Fibroblast of lung (primary cell): ENCODE data around the gene ST6GALNAC3. TPM values are rescaled to one million over a fixed set of nuclear protein-coding genes. Genes with fewer than 3 reads are reported as not detected.

Experiments
- DNase-seq, 2 donors: peaks; one replicate each; pipeline versions ENCODE4 v3.0.0 to v3.0.0-alpha.2; 2010; ENCODE audit warnings: low read depth in 2 of 2
- H2AFZ ChIP-seq: 2 replicates; pipeline ENCODE4 v1.5.1; 2012; ENCODE audit warnings: low read length, control low read depth, inconsistent platforms
- H3K27ac ChIP-seq: 2 replicates; pipeline ENCODE4 v1.5.1; 2011; ENCODE audit warnings: low read length, control low read depth; ENCODE audit not compliant: insufficient read depth
- H3K27me3 ChIP-seq: 2 replicates; pipeline ENCODE4 v1.5.1; 2011; ENCODE audit warnings: mild to moderate bottlenecking, low read length; ENCODE audit not compliant: control insufficient read depth, insufficient read depth
- H3K36me3 ChIP-seq: 2 replicates; pipeline ENCODE4 v1.5.1; 2011; ENCODE audit warnings: low read length; ENCODE audit not compliant: control insufficient read depth, insufficient read depth
- H3K4me1 ChIP-seq: 2 replicates; pipeline ENCODE4 v1.5.1; 2011; ENCODE audit warnings: low read length; ENCODE audit not compliant: control insufficient read depth, insufficient read depth; ENCODE audit errors: extremely low read depth
- H3K4me2 ChIP-seq: 2 replicates; pipeline ENCODE4 v1.5.1; 2011; ENCODE audit warnings: low read length, control low read depth; ENCODE audit not compliant: insufficient read depth; ENCODE audit errors: extremely low read depth
- H3K4me3 ChIP-seq, 4 experiments: fragments of 200-600 bp in 1 of 4; sonication (generic) in 1 of 4; replicated peaks in 1 of 4; 2 replicates each; pipeline ENCODE4 v1.5.1; 2011 to 2016; ENCODE audit warnings: low read length in 4 of 4, low read depth in 3 of 4, mild to moderate bottlenecking in 3 of 4, control low read depth in 2 of 4, inconsistent platforms in 1 of 4, mixed read lengths in 1 of 4; ENCODE audit not compliant: insufficient read depth in 1 of 4; ENCODE audit errors: control extremely low read depth in 1 of 4
- H3K79me2 ChIP-seq: 2 replicates; pipeline ENCODE4 v1.5.1; 2012; ENCODE audit warnings: mild to moderate bottlenecking, low read length, inconsistent platforms; ENCODE audit not compliant: control insufficient read depth, insufficient read depth
- H3K9ac ChIP-seq: 2 replicates; pipeline ENCODE4 v1.5.1; 2011; ENCODE audit warnings: mild to moderate bottlenecking, low read length, control low read depth; ENCODE audit not compliant: insufficient read depth
- H3K9me3 ChIP-seq: 2 replicates; pipeline ENCODE4 v1.5.1; 2012; ENCODE audit warnings: low read depth, low read length; ENCODE audit not compliant: control insufficient read depth, insufficient read depth
- H4K20me1 ChIP-seq: 2 replicates; pipeline ENCODE4 v1.5.1; 2011; ENCODE audit warnings: low read length; ENCODE audit not compliant: control insufficient read depth, insufficient read depth; ENCODE audit errors: extremely low read depth
- CTCF ChIP-seq, 2 donors: IDR thresholded peaks in 1 of 2; conservative IDR thresholded peaks in 1 of 2; 1 replicate in 1 of 2; 2 replicates in 1 of 2; pipeline ENCODE4 v1.5.1; 2011 to 2012; ENCODE audit warnings: low read length in 2 of 2, control low read depth in 1 of 2, inconsistent platforms in 1 of 2, low read depth in 1 of 2, mild to moderate bottlenecking in 1 of 2
- EZH2 ChIP-seq: IDR thresholded peaks from 2 replicates; pipeline ENCODE4 v1.5.1; 2012; ENCODE audit warnings: low read length, control low read depth, mild to moderate bottlenecking; ENCODE audit errors: missing control alignments
- polyA plus RNA-seq, 2 donors: library from polyadenylated mRNA; depleted of rRNA in 1 of 2; stranded (reverse) in 1 of 2; unstranded in 1 of 2; fragments of >200 nt; gene quantifications; 2 replicates each; pipeline ENCODE4 v1.2.1, GENCODE V29; 2011 to 2012; ENCODE audit warnings: missing spikeins in 1 of 2
- total RNA-seq: library from RNA; depleted of rRNA; stranded (reverse); fragments of >200 nt; gene quantifications from 2 replicates; pipeline ENCODE4 v1.2.1, GENCODE V29; 2014

ST6GALNAC3 gene
- total and polyA plus RNA-seq, 2 donors (not counting 1 experiment from before 2014, with no cell fraction given) = 0.34 to 0.66 TPM

- Histone ChIP-seq H2AFZ (no peak overlapping the region), H3K36me3 (no peaks in the 10 kb centered on the region), H3K4me3 (no peak overlapping the region), H3K9me3 (no peaks in the 10 kb centered on the region), H4K20me1 (no peaks in the 10 kb centered on the region), H3K4me1 (no peaks in the 10 kb centered on the region), H3K79me2 (no peaks in the 10 kb centered on the region), H3K27me3 (no peaks in the 10 kb centered on the region), H3K27ac (no peak overlapping the region), H3K4me2 (no peak overlapping the region), H3K9ac (no peak overlapping the region)
- TF ChIP-seq CTCF (conservative IDR thresholded peaks at IDR 0.05 in 1 of 2, IDR thresholded peaks at IDR 0.05 in 1 of 2; ENCODE audit: low read depth in 1 of 2, low read length in 2 of 2) = no peak
- TF ChIP-seq EZH2 = no peak
- peak in 1 of 2 donors; percentile 17 for DNase-seq
These were observed 399.0 kb downstream of the ST6GALNAC3 start for GRCh38 chr1:76473591-76473990.

- Histone ChIP-seq H3K79me2 (no peaks in the 10 kb centered on the region), H4K20me1 (no peaks in the 10 kb centered on the region), H3K4me2 (no peak overlapping the region), H3K4me3 (no peak overlapping the region), H3K9me3 (no peaks in the 10 kb centered on the region), H2AFZ (no peak overlapping the region), H3K27ac (no peak overlapping the region), H3K4me1 (no peaks in the 10 kb centered on the region), H3K36me3 (no peaks in the 10 kb centered on the region), H3K27me3 (no peaks in the 10 kb centered on the region), H3K9ac (no peak overlapping the region)
- no peak for DNase-seq
- TF ChIP-seq CTCF (conservative IDR thresholded peaks at IDR 0.05 in 1 of 2, IDR thresholded peaks at IDR 0.05 in 1 of 2; ENCODE audit: low read depth in 1 of 2, low read length in 2 of 2) (no peak), EZH2 (no peak)
These were observed 400.4 kb downstream of the ST6GALNAC3 start for GRCh38 chr1:76474922-76475321.

GRCh38 chr1:76477156-76477555 is 402.6 kb downstream of the ST6GALNAC3 start:
- H2AFZ ChIP-seq = no peak overlapping the region
- H3K27me3 ChIP-seq = no peaks in the 10 kb centered on the region
- no peak overlapping the region for H3K27ac ChIP-seq
- no peaks in the 10 kb centered on the region for H3K79me2 ChIP-seq
- H3K4me1 ChIP-seq = no peaks in the 10 kb centered on the region
- no peak for DNase-seq
- no peak for TF ChIP-seq EZH2
- TF ChIP-seq CTCF (conservative IDR thresholded peaks at IDR 0.05 in 1 of 2, IDR thresholded peaks at IDR 0.05 in 1 of 2; ENCODE audit: low read depth in 1 of 2, low read length in 2 of 2) = no peak
- H3K36me3 ChIP-seq = no peaks in the 10 kb centered on the region
- no peak overlapping the region for H3K4me3 ChIP-seq
- no peaks in the 10 kb centered on the region for H3K9me3 ChIP-seq
- no peaks in the 10 kb centered on the region for H4K20me1 ChIP-seq
- H3K9ac ChIP-seq = no peak overlapping the region
- H3K4me2 ChIP-seq = no peak overlapping the region
